Nasal cavity respiratory epithelium epithelial cell of viscerocranial mucosa (primary cell): ENCODE measurements around the gene OR5F1. TPM values are rescaled to one million over a fixed set of nuclear protein-coding genes. Genes with fewer than 3 reads are reported as not detected.

ENCODE experiments used
- total RNA-seq: library from RNA; depleted of rRNA; stranded (reverse); fragments of >200 nt; gene quantifications from 2 replicates; pipeline ENCODE4 v1.2.3, GENCODE V29; 2014

Gene OR5F1
- not detected in 2 replicates for total RNA-seq

DNA sequence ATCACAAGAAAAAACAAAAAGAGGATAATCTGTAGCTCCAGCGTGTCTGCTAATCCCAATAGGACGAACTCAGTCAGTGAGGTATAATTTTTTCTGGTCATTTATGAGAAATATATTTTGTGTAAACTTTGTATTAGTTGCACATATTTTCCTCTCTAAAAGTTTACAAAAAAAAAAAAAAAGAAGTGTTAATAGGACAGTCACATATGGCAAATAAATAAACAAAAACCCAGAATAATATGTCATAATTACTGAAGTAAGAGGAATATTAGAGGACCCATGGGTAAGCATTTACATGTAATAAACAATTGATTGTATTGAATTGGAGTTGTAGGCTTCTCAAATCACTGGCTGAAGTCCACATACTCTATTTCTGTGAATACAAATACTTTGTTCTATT is at the start of gene OR5F1:
Gene OR5F1 (minus strand): TSS at position 101 of the 400 bp plus-strand sequence. CDS start 0 bp downstream, at position 101.

GRCh38 chr11:56027354-56027753 is 32.9 kb upstream of the OR5F1 start, which contains the start of gene OR5AS1:
Gene OR5AS1, plus strand, starts transcription at chr11:56027654. Its CDS starts 2,765 bp downstream, at chr11:56030419.

GRCh38 chr11:55969845-55970244 is 24.6 kb downstream of the OR5F1 start, which contains the start of gene OR10AG1:
Gene OR10AG1, minus strand, starts transcription at chr11:55969945. Its CDS starts 38 bp downstream, at chr11:55969907.

Other genes starting within 250 kb of the OR5F1 start
- gene OR5D13, start 221.2 kb downstream of the OR5F1 start, total RNA-seq, result not detected in 2 replicates
- not detected in 2 replicates for gene OR5D14, start 199.1 kb downstream of the OR5F1 start, total RNA-seq
- not detected in 2 replicates for gene OR5L1, start 183.3 kb downstream of the OR5F1 start, total RNA-seq
- gene OR5D18, start 175.0 kb downstream of the OR5F1 start, total RNA-seq, result not detected in 2 replicates
- not detected in 2 replicates for gene OR5L2, start 167.4 kb downstream of the OR5F1 start, total RNA-seq
- gene OR5D16, start 155.9 kb downstream of the OR5F1 start, total RNA-seq, result not detected in 2 replicates
- gene TRIM51, start 111.3 kb downstream of the OR5F1 start, total RNA-seq, result not detected in 2 replicates
- gene OR5W2, start 80.0 kb downstream of the OR5F1 start, total RNA-seq, result not detected in 2 replicates
- gene OR5I1, start 58.2 kb downstream of the OR5F1 start, total RNA-seq, result not detected in 2 replicates
- gene OR10AG1, start 24.7 kb downstream of the OR5F1 start, total RNA-seq, result not detected in 2 replicates
- gene OR5AS1, start 33.0 kb upstream of the OR5F1 start, total RNA-seq, result not detected in 2 replicates
- not detected in 2 replicates for gene OR8I2, start 98.7 kb upstream of the OR5F1 start, total RNA-seq
- gene OR8H2, start 109.1 kb upstream of the OR5F1 start, total RNA-seq, result not detected in 2 replicates
- gene OR8H3, start 127.7 kb upstream of the OR5F1 start, total RNA-seq, result not detected in 2 replicates
- gene OR8J3, start 145.6 kb upstream of the OR5F1 start, total RNA-seq, result not detected in 2 replicates
- not detected in 2 replicates for gene OR8K5, start 165.7 kb upstream of the OR5F1 start, total RNA-seq
- gene OR5J2, start 182.0 kb upstream of the OR5F1 start, total RNA-seq, result not detected in 2 replicates
- gene OR5T2, start 239.6 kb upstream of the OR5F1 start, total RNA-seq, result not detected in 2 replicates